Osteocyte (in vitro differentiated cells): Measurements from ENCODE around the gene WNK3. TPM values are rescaled to one million over a fixed set of nuclear protein-coding genes. Genes with fewer than 3 reads are reported as not detected.
A peak's percentile ranks its signal among the peaks of the same experiment; 100 is the strongest.

Experiments
- DNase-seq: peaks from one replicate; pipeline ENCODE4 v3.0.0; 2021; ENCODE audit warnings: mixed read lengths; ENCODE audit not compliant: unreplicated experiment; ENCODE audit errors: extremely low spot score
- H3K27ac Mint-ChIP-seq: one replicate; pipeline ENCODE4 v1.8.0; 2021; ENCODE audit warnings: mild to moderate bottlenecking, mixed read lengths; ENCODE audit not compliant: unreplicated experiment
- H3K27me3 Mint-ChIP-seq: one replicate; pipeline ENCODE4 v1.8.0; 2021; ENCODE audit warnings: mixed read lengths; ENCODE audit not compliant: unreplicated experiment
- H3K36me3 Mint-ChIP-seq: one replicate; pipeline ENCODE4 v1.8.0; 2021; ENCODE audit warnings: mixed read lengths; ENCODE audit not compliant: unreplicated experiment
- H3K4me1 Mint-ChIP-seq: one replicate; pipeline ENCODE4 v1.8.0; 2021; ENCODE audit warnings: mixed read lengths; ENCODE audit not compliant: unreplicated experiment
- H3K4me3 Mint-ChIP-seq: one replicate; pipeline ENCODE4 v1.8.0; 2021; ENCODE audit warnings: mild to moderate bottlenecking, moderate library complexity, mixed read lengths; ENCODE audit not compliant: unreplicated experiment
- H3K9me3 Mint-ChIP-seq: one replicate; pipeline ENCODE4 v1.8.0; 2021; ENCODE audit warnings: mixed read lengths; ENCODE audit not compliant: unreplicated experiment
- total RNA-seq: library from RNA; stranded (reverse); gene quantifications from 2 replicates; pipeline ENCODE4 v1.2.1, GENCODE V29; 2021
- TF ChIP-seq, protein P1 (sequence below): fragments of 200-600 bp; sonication (generic); IDR thresholded peaks from 2 replicates; pipeline ENCODE4 v1.5.0; 2021; ENCODE audit warnings: antibody characterized with exemption, mild to moderate bottlenecking, moderate library complexity

WNK3 gene
- total RNA-seq, 1 donor from 2014 or later = 3.9 TPM

DNA sequence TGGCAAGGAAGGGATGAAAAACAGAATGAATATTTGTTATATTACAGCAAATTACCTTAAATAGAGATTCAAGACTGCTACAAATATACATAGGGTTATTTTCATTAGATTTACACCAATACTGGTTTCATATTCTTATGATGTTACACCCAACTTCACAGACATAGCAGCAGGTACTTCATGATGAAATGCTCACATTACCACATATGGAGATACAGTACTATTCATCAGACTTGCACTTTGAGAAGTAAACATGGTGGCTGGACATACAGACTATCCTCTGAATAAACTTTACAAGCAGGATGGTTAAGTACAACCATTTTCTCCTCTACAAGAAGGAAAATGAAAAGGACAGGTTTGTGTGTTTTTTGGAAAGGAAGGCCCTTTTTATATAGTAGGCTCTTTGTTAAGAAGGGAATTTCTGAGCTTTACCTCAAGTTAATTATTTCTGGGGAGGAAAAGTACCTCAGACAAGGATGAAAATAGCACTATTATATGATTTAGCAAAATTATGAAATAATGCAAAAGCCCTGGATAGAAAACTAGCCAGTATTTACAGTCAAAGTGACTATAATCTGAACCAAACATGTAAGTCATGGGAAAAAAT is 162.8 kb downstream of the WNK3 start:
- H3K36me3 Mint-ChIP-seq = no peaks in the 10 kb centered on the region
- DNase-seq = no peak
- no peak overlapping the region for H3K4me3 Mint-ChIP-seq
- no peak overlapping the region for H3K27ac Mint-ChIP-seq
- TF ChIP-seq, protein P1, sequence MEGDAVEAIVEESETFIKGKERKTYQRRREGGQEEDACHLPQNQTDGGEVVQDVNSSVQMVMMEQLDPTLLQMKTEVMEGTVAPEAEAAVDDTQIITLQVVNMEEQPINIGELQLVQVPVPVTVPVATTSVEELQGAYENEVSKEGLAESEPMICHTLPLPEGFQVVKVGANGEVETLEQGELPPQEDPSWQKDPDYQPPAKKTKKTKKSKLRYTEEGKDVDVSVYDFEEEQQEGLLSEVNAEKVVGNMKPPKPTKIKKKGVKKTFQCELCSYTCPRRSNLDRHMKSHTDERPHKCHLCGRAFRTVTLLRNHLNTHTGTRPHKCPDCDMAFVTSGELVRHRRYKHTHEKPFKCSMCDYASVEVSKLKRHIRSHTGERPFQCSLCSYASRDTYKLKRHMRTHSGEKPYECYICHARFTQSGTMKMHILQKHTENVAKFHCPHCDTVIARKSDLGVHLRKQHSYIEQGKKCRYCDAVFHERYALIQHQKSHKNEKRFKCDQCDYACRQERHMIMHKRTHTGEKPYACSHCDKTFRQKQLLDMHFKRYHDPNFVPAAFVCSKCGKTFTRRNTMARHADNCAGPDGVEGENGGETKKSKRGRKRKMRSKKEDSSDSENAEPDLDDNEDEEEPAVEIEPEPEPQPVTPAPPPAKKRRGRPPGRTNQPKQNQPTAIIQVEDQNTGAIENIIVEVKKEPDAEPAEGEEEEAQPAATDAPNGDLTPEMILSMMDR = no peak
- H3K4me1 Mint-ChIP-seq = no peaks in the 10 kb centered on the region
- H3K27me3 Mint-ChIP-seq = no peaks in the 10 kb centered on the region
- no peaks in the 10 kb centered on the region for H3K9me3 Mint-ChIP-seq

DNA sequence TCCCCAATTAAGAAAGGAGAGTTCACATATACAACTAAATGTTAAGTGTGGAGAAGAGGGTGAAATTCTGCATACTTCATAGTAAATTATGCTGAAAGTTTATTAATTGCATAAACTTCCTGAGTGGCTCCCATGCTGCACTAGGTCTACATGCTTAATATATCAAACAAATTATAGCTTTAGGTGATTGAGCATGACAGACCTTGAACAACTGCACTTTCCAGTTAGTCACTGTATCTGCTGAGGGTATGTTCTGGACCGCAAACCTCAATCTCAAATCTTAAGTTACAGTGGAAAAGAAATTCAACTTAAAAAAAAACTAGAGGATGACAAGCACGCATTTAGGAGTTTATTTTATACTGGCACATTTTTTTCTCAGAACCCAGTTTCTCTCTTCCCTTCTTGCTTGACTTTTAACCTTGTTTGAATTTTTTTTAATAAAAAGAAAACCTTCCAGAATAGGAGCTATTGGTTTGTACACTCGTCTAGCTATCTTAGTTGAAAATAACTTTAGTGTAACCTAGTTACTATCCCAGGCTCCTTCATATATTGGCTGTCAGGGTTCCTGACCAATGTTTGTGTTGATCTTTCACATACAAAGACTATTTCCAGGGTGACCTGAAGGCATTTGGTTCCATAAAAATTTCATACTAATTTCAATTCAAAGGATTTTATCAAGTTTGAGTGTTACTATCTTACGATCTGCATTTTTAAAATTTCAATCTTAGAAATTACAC is 164.6 kb downstream of the WNK3 start:
- H3K4me3 Mint-ChIP-seq = no peak overlapping the region
- no peaks in the 10 kb centered on the region for H3K27me3 Mint-ChIP-seq
- TF ChIP-seq, protein P1 = no peak
- H3K27ac Mint-ChIP-seq = no peak overlapping the region
- DNase-seq = no peak
- no peaks in the 10 kb centered on the region for H3K4me1 Mint-ChIP-seq
- H3K9me3 Mint-ChIP-seq = no peaks in the 10 kb centered on the region
- no peaks in the 10 kb centered on the region for H3K36me3 Mint-ChIP-seq

- no peaks in the 10 kb centered on the region for H3K36me3 Mint-ChIP-seq
- H3K4me3 Mint-ChIP-seq = no peak overlapping the region
- H3K4me1 Mint-ChIP-seq = peaks cover 29% of the 10 kb centered on the region
- H3K27me3 Mint-ChIP-seq = no peaks in the 10 kb centered on the region
- H3K27ac Mint-ChIP-seq = no peak overlapping the region
- no peak for DNase-seq
- peaks cover 3% of the 10 kb centered on the region for H3K9me3 Mint-ChIP-seq
- TF ChIP-seq, protein P1 = no peak
Observed at GRCh38 chrX:54184474-54184873, 173.4 kb downstream of the WNK3 start.

DNA sequence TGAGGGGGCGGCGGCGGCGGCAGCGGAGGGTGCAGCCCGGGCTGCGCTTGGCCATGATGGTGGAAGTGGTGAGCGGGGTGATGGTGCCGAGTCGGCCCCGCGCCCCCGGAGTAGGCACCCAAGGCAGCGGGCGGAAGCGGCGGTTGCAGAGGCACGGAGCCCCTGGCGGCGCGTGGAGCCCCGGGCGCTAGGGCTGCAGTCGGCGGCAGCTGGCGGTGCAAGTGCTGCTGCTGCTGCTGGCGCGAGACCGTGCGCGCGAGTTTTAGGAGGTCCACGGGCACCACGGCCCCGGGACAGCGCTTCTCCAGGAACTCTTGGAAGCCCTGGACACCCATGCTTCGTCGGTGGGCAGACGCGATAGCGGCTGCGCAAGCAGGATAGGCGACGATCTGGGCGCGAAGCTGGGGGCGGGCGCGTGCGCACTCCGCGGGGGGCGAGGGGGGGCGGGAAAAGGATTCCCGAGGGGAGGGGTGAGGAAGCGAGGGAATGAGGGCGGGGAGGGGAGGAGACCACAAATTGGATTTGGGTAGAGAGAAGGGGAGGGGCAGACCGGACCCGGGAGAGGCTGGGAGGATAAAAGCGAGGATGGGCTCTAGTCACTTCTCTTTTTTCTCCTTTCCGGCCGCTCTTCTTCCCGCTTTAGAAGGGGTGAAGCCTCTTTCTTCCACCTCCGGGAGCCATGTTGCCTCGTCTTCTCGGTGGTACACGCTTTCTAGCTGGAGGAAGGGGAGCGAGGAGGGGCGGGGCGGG is 174.8 kb downstream of the WNK3 start, which contains the start of gene FAM120C:
Gene FAM120C (minus strand): TSS at position 391 of the 750 bp plus-strand sequence. CDS start 56 bp downstream, at position 335.
- Mint-ChIP-seq H3K9me3 (peaks cover 3% of the 10 kb centered on the region), H3K36me3 (no peaks in the 10 kb centered on the region), H3K4me1 (peaks cover 35% of the 10 kb centered on the region), H3K4me3 (peak within 1 kb of the TSS; percentile 77), H3K27me3 (no peaks in the 10 kb centered on the region), H3K27ac (peak within 1 kb of the TSS; percentile 87)
- peak; percentile 86 for DNase-seq
- TF ChIP-seq, protein P1 = no peak
